ENCODE measurements around the gene PAX9.

PAX9 gene

GRCh38 chr14:36672095-36672494, 10.4 kb downstream of the PAX9 start:
- H3K79me2 ChIP-seq, result peaks cover 18% of the 10 kb centered on the region

GRCh38 chr14:36674659-36675058, 13.0 kb downstream of the PAX9 start:
- Histone ChIP-seq H3K9me3 (ENCODE audit: control insufficient read depth, low read length) (no peaks in the 10 kb centered on the region), H2AFZ (no peak overlapping the region), H3K9ac (no peak overlapping the region), H3K4me2 (ENCODE audit: low read length) (peak overlapping the region; percentile 57), H3K27me3 (ENCODE audit: control insufficient read depth, insufficient read depth, low read length) (no peaks in the 10 kb centered on the region), H3K27ac (peak overlapping the region; percentile 75), H3K4me1 (peaks cover 6% of the 10 kb centered on the region), H3K4me3 (ENCODE audit: low read depth, low read length) (peak overlapping the region; percentile 35), H3K79me2 (peaks cover 16% of the 10 kb centered on the region), H3K36me3 (ENCODE audit: control insufficient read depth, insufficient read depth, low read length) (peaks cover 3% of the 10 kb centered on the region)
- no peak for TF ChIP-seq CTCF (IDR thresholded peaks at IDR 0.05)

More at GRCh38 chr14:36672095-36672494, 10.4 kb downstream of the PAX9 start:
- Histone ChIP-seq H3K4me3 (ENCODE audit: low read depth, low read length) (peak overlapping the region; percentile 52), H3K4me1 (no peaks in the 10 kb centered on the region), H3K4me2 (ENCODE audit: low read length) (peak overlapping the region; percentile 72), H3K9me3 (ENCODE audit: control insufficient read depth, low read length) (no peaks in the 10 kb centered on the region), H3K27ac (peak overlapping the region; percentile 75), H2AFZ (no peak overlapping the region), H3K36me3 (ENCODE audit: control insufficient read depth, insufficient read depth, low read length) (peaks cover 3% of the 10 kb centered on the region), H3K27me3 (ENCODE audit: control insufficient read depth, insufficient read depth, low read length) (no peaks in the 10 kb centered on the region), H3K9ac (no peak overlapping the region)
- TF ChIP-seq CTCF (IDR thresholded peaks at IDR 0.05), result no peak

- Histone ChIP-seq H3K9me3 (ENCODE audit: control insufficient read depth, low read length) (no peaks in the 10 kb centered on the region), H3K4me3 (ENCODE audit: low read depth, low read length) (peak overlapping the region; percentile 35), H3K79me2 (peaks cover 16% of the 10 kb centered on the region), H3K27me3 (ENCODE audit: control insufficient read depth, insufficient read depth, low read length) (no peaks in the 10 kb centered on the region), H3K9ac (peak overlapping the region; percentile 0), H3K4me2 (ENCODE audit: low read length) (peak overlapping the region; percentile 57), H3K27ac (peak overlapping the region; percentile 75), H2AFZ (no peak overlapping the region), H3K4me1 (peaks cover 8% of the 10 kb centered on the region), H3K36me3 (ENCODE audit: control insufficient read depth, insufficient read depth, low read length) (peaks cover 3% of the 10 kb centered on the region)
- TF ChIP-seq CTCF (IDR thresholded peaks at IDR 0.05), result no peak
Observed at GRCh38 chr14:36675581-36675980, 13.9 kb downstream of the PAX9 start.

GRCh38 chr14:36676236-36676635, 14.6 kb downstream of the PAX9 start:
- Histone ChIP-seq H3K9ac (no peak overlapping the region), H3K4me1 (peaks cover 13% of the 10 kb centered on the region), H3K27me3 (ENCODE audit: control insufficient read depth, insufficient read depth, low read length) (no peaks in the 10 kb centered on the region), H2AFZ (no peak overlapping the region), H3K4me2 (ENCODE audit: low read length) (no peak overlapping the region), H3K27ac (peak overlapping the region; percentile 75), H3K9me3 (ENCODE audit: control insufficient read depth, low read length) (no peaks in the 10 kb centered on the region), H3K4me3 (ENCODE audit: low read depth, low read length) (peak overlapping the region; percentile 35), H3K79me2 (peaks cover 12% of the 10 kb centered on the region), H3K36me3 (ENCODE audit: control insufficient read depth, insufficient read depth, low read length) (peaks cover 3% of the 10 kb centered on the region)
- TF ChIP-seq CTCF (IDR thresholded peaks at IDR 0.05), result no peak

GRCh38 chr14:36682338-36682737, 20.7 kb downstream of the PAX9 start:
- no peaks in the 10 kb centered on the region for H3K9me3 ChIP-seq (ENCODE audit: control insufficient read depth, low read length)
- H3K79me2 ChIP-seq, result peaks cover 2% of the 10 kb centered on the region
- no peaks in the 10 kb centered on the region for H3K36me3 ChIP-seq (ENCODE audit: control insufficient read depth, insufficient read depth, low read length)
- no peaks in the 10 kb centered on the region for H3K27me3 ChIP-seq (ENCODE audit: control insufficient read depth, insufficient read depth, low read length)
- no peak for TF ChIP-seq CTCF (IDR thresholded peaks at IDR 0.05)
- H2AFZ ChIP-seq, result no peak overlapping the region
- peaks cover 22% of the 10 kb centered on the region for H3K4me1 ChIP-seq
- no peak overlapping the region for H3K4me2 ChIP-seq (ENCODE audit: low read length)
- no peak overlapping the region for H3K9ac ChIP-seq
- no peak overlapping the region for H3K4me3 ChIP-seq (ENCODE audit: low read depth, low read length)
- H3K27ac ChIP-seq, result peak overlapping the region; percentile 62

Data from parathyroid adenoma (tissue), 2 donors.